Measurements from ENCODE around the gene COL6A2. TPM values are rescaled to one million over a fixed set of nuclear protein-coding genes. Genes with fewer than 3 reads are reported as not detected.
A peak's percentile ranks its signal among the peaks of the same experiment; 100 is the strongest.
"Not testable (repeated sequence)": the region's sequence is repeated elsewhere in the genome, so short reads cannot be mapped to it uniquely, and the experiment has no call there.

Gene COL6A2
- total RNA-seq, 1 experiment from 2014 or later = 127 TPM

DNA sequence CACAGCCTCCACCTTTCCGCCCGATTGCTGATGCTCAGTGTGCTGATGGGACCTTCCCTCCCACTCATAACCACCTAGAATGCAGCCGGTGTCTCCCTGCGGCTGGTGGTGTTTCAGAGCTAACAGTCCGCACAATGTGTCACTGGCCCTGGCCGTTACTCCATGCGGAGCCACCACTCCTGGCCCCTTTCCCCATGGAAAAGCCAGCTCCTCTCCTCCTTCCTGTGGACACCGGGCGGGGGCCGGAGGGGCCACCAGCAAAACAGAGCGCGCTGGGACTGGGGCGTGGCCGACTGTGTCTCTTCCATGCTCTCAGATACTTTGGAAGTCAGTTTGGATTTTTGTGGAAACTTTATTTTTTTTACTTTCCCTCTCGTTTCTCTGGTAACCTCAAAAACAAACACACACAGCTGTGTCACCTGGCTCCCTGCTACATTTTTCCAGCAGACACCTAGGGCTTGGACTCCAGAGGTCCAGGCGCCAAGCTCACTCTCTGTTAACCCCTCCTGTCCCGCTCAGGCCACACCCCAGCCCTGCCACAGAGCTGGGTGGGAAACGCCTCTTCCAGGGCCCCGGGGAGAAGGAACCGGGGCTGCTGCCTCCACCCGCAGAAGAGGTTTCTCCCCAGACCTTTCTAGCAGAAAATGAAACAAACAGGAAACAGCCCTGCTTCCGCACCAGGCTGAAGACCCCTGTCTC, 32.5 kb upstream of the COL6A2 start:
- no peaks in the 10 kb centered on the region for H3K27me3 ChIP-seq (ENCODE audit: control insufficient read depth, insufficient read depth, low read length)
- DNase-seq = peak; percentile 75
- no peaks in the 10 kb centered on the region for H3K36me3 ChIP-seq (replicated peaks; ENCODE audit: control insufficient read depth, insufficient read depth, low read length)
- no peak overlapping the region for H3K4me3 ChIP-seq (ENCODE audit: insufficient read depth, low read depth, low read length)

DNA sequence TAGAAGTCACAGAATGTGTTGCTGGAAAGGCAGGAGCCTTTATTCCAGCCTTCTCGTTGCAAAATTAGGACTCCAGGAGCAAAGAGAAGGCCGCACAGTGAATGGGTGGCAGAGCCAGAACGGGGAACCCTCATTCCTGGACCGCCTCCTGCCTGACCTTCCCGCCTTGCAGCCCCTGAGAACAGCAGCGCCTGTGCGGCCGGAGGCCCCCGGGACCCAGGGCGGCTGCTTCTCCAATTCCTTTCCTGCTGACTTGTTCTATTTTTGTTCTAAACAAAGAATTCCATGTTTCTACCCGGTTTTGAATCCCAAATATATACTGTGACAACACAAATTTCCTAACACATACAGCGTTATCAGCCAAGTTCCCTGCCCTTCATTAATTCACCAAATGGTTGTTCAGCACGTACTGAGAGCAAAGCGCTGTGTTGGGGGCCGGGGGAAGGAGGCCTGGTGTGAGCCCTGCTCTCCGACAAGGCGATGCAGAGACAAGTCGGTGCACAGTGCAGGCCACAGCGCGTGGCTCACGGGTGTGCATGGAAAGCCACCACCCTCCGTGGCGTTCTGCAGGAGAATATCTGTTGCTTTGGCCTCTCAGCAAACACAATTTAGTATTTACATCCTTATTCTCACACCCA, 31.9 kb upstream of the COL6A2 start:
- H3K36me3 ChIP-seq (replicated peaks; ENCODE audit: control insufficient read depth, insufficient read depth, low read length) = no peaks in the 10 kb centered on the region
- no peaks in the 10 kb centered on the region for H3K27me3 ChIP-seq (ENCODE audit: control insufficient read depth, insufficient read depth, low read length)
- DNase-seq = peak; percentile 69
- H3K4me3 ChIP-seq (ENCODE audit: insufficient read depth, low read depth, low read length) = no peak overlapping the region

- no peaks in the 10 kb centered on the region for H3K36me3 ChIP-seq (replicated peaks; ENCODE audit: control insufficient read depth, insufficient read depth, low read length)
- no peak overlapping the region for H3K4me3 ChIP-seq (ENCODE audit: insufficient read depth, low read depth, low read length)
- H3K27me3 ChIP-seq (ENCODE audit: control insufficient read depth, insufficient read depth, low read length) = no peaks in the 10 kb centered on the region
- peak; percentile 77 for DNase-seq
These were observed 31.2 kb upstream of the COL6A2 start for GRCh38 chr21:46066591-46067331.

DNA sequence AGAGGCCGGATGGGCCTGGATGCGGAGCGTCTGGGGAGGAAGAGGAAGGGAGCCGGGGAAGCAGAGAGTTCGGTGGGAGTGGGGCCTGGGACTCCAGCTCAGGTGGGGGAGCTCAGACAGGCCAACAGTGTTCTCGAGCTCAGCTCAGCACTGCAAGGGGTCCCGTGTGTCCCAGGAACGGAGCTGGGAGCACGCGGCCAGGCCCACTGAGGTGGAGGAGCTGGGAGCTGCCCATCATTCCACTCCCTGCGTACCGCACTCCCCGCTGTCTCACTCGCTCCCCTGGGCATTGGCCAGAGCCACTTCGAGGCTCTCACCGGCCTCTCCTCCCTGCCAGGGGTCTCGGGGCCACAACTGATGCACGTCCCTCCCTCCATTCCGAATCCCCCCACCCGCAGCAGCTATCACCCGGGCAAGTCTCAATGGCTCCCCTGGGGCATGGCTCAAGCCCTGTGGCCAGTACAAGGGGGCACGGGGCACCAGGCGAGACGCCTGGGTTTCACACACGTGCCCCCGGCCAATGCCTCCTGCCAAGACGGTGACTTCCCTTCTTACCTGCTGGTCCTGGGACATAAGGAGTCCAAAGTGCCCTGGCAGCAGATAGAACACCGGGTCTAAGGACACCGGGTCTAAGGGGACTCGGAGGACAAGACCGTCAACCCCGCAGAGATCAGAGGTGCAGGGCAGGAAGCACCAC, 30.3 kb upstream of the COL6A2 start:
- peak; percentile 59 for DNase-seq
- H3K4me3 ChIP-seq (ENCODE audit: insufficient read depth, low read depth, low read length) = no peak overlapping the region
- H3K27me3 ChIP-seq (ENCODE audit: control insufficient read depth, insufficient read depth, low read length) = no peaks in the 10 kb centered on the region
- H3K36me3 ChIP-seq (replicated peaks; ENCODE audit: control insufficient read depth, insufficient read depth, low read length) = no peaks in the 10 kb centered on the region

GRCh38 chr21:46068516-46069079, 29.3 kb upstream of the COL6A2 start:
- no peaks in the 10 kb centered on the region for H3K27me3 ChIP-seq (ENCODE audit: control insufficient read depth, insufficient read depth, low read length)
- no peak overlapping the region for H3K4me3 ChIP-seq (ENCODE audit: insufficient read depth, low read depth, low read length)
- H3K36me3 ChIP-seq (replicated peaks; ENCODE audit: control insufficient read depth, insufficient read depth, low read length) = no peaks in the 10 kb centered on the region
- DNase-seq = no peak

GRCh38 chr21:46069166-46069565, 28.7 kb upstream of the COL6A2 start:
- Histone ChIP-seq H3K27me3 (ENCODE audit: control insufficient read depth, insufficient read depth, low read length) (no peaks in the 10 kb centered on the region), H3K36me3 (replicated peaks; ENCODE audit: control insufficient read depth, insufficient read depth, low read length) (no peaks in the 10 kb centered on the region), H3K4me3 (ENCODE audit: insufficient read depth, low read depth, low read length) (no peak overlapping the region)
- DNase-seq = no peak

DNA sequence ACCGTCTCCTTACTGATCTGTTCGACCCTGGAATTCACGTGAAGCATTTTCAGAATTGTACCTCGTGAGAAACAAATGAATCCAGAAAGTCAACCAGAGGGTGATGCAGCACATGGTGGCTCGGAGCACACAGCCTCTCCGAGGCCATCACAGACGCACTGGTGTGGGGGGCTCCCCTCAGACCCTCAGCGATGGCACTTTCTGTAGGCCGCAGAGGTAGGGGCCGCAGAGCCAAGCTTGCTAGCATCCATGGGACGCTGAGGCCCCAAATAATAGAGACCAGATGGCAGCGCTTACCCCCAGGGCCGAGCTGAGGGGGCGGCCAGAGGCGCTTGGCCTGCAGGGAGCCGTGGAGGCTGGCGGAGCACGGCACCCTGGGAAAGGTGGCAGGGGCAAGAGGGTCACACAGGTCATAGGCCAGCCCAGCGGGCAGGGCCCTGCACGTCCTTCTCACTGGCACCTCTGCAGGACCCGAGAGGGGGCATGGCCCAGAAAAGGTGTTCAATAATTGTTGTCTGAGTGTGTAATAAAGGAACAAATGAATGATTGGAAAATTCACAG, 28.1 kb upstream of the COL6A2 start:
- DNase-seq = peak; percentile 47
- no peaks in the 10 kb centered on the region for H3K27me3 ChIP-seq (ENCODE audit: control insufficient read depth, insufficient read depth, low read length)
- H3K4me3 ChIP-seq (ENCODE audit: insufficient read depth, low read depth, low read length) = no peak overlapping the region
- no peaks in the 10 kb centered on the region for H3K36me3 ChIP-seq (replicated peaks; ENCODE audit: control insufficient read depth, insufficient read depth, low read length)

GRCh38 chr21:46071082-46071481, 26.8 kb upstream of the COL6A2 start:
- DNase-seq = peak; percentile 25
- no peaks in the 10 kb centered on the region for H3K36me3 ChIP-seq (replicated peaks; ENCODE audit: control insufficient read depth, insufficient read depth, low read length)
- H3K4me3 ChIP-seq (ENCODE audit: insufficient read depth, low read depth, low read length) = no peak overlapping the region
- H3K27me3 ChIP-seq (ENCODE audit: control insufficient read depth, insufficient read depth, low read length) = no peaks in the 10 kb centered on the region

DNA sequence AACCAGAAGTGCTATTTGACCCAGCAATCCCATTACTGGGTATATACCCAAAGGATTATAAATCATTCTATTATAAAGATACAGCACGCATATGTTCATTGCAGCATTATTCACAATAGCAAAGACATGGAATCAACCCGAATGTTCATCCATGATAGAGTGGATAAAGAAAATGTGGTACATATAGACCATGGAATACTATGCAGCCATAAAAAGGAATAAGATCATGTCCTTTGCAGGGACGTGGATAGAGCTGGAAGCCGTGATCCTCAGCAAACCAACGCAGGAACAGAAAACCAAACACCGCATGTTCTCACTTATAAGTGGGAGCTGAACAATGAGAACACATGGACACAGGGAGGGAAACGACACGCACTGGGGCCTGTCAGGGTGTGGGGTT, 21.2 kb upstream of the COL6A2 start:
- not testable (repeated sequence) for H3K27me3 ChIP-seq (ENCODE audit: control insufficient read depth, insufficient read depth, low read length); H3K4me3 ChIP-seq (ENCODE audit: insufficient read depth, low read depth, low read length); DNase-seq; H3K36me3 ChIP-seq (replicated peaks; ENCODE audit: control insufficient read depth, insufficient read depth, low read length)

DNA sequence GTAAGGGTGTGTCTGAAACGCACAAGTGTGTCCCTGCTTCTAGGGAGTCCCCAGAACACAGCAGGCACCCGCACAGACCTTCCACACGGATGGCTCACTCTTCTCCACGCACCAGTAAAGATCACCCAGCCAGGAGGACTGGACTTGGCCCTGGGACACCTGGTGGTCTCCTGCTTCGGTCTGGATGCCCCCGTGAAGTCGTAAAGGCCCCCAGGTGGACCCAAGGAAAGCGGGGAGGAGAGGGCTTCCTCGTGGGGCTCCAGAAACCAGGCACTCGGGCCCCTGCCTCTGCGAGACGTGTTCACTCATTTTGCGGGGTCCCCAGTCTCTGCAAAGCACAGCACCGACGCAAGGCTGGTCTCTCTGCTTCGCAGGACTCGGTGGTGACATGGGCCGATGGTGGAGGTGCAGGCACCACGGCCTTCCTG, 20.2 kb upstream of the COL6A2 start:
- DNase-seq = peak; percentile 32
- H3K36me3 ChIP-seq (replicated peaks; ENCODE audit: control insufficient read depth, insufficient read depth, low read length) = no peaks in the 10 kb centered on the region
- H3K4me3 ChIP-seq (ENCODE audit: insufficient read depth, low read depth, low read length) = no peak overlapping the region
- H3K27me3 ChIP-seq (ENCODE audit: control insufficient read depth, insufficient read depth, low read length) = no peaks in the 10 kb centered on the region

GRCh38 chr21:46078322-46078977, 19.5 kb upstream of the COL6A2 start:
- peak; percentile 52 for DNase-seq

GRCh38 chr21:46078978-46079351, 18.9 kb upstream of the COL6A2 start:
- Histone ChIP-seq H3K27me3 (ENCODE audit: control insufficient read depth, insufficient read depth, low read length) (no peaks in the 10 kb centered on the region), H3K4me3 (ENCODE audit: insufficient read depth, low read depth, low read length) (no peak overlapping the region), H3K36me3 (replicated peaks; ENCODE audit: control insufficient read depth, insufficient read depth, low read length) (no peaks in the 10 kb centered on the region)
- no peak for DNase-seq

More at GRCh38 chr21:46078322-46078977, 19.5 kb upstream of the COL6A2 start:
- no peak overlapping the region for H3K4me3 ChIP-seq (ENCODE audit: insufficient read depth, low read depth, low read length)
- H3K36me3 ChIP-seq (replicated peaks; ENCODE audit: control insufficient read depth, insufficient read depth, low read length) = no peaks in the 10 kb centered on the region
- H3K27me3 ChIP-seq (ENCODE audit: control insufficient read depth, insufficient read depth, low read length) = no peaks in the 10 kb centered on the region

DNA sequence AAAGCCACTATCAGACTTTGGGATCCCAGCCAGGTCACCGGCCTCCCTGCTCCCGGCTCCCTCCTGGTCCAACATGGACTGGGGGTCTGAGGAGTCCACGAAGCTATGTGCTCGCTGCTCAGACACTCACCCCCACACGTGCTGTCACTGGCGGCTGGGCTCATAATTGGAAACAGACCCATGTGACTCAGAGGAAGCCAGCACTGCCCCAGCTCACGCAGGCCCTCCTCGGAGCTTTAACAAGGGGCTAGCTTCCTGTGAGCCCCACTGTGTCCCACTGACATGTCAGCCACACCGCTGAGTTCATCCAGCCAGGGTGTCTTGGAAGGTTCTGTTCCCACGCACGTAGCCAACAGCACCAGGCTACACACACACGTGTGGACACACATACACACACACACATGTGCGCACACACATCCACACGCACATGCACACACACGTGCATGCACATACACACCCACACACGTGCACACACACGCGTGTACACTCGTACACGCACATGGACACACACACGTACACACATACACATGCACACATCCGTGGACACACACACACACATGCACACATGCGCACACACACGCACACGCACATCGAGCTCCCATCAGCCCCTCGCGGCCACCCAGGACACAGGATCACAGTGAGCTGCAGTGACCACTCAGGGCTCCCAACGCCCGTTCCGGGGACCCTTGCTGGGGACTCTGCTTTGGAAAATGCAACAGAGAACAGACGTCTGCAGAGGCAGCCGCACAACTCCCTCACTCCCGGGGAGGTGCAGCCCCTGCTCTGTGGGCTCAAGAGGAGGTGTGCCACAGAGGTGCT, 18.4 kb upstream of the COL6A2 start:
- Histone ChIP-seq H3K4me3 (ENCODE audit: insufficient read depth, low read depth, low read length) (no peak overlapping the region), H3K27me3 (ENCODE audit: control insufficient read depth, insufficient read depth, low read length) (no peaks in the 10 kb centered on the region), H3K36me3 (replicated peaks; ENCODE audit: control insufficient read depth, insufficient read depth, low read length) (no peaks in the 10 kb centered on the region)
- DNase-seq = peak; percentile 43

Measured in H7 (cell line).